NCI-H128 (cell line): Measurements from ENCODE around the gene ERH.
"Not testable (repeated sequence)": the region's sequence is repeated elsewhere in the genome, so short reads cannot be mapped to it uniquely, and the experiment has no call there.

Experiments
- DNase-seq: peaks from one replicate; lab custom pipeline; 2025; ENCODE audit not compliant: unreplicated experiment; lab: John Stamatoyannopoulos, UW

ERH gene

GRCh38 chr14:69398053-69398817, at the start of gene ERH, which contains the start of gene SLC39A9:
Gene ERH (minus strand): TSS chr14:69398299. CDS start chr14:69398233, 66 bp downstream.
Gene SLC39A9 (plus strand): TSS chr14:69398692. CDS start chr14:69399370, 678 bp downstream.
- peak; percentile 96 for DNase-seq

- DNase-seq = no peak
Measured at GRCh38 chr14:69443296-69443805, 45.3 kb upstream of the ERH start.

DNA sequence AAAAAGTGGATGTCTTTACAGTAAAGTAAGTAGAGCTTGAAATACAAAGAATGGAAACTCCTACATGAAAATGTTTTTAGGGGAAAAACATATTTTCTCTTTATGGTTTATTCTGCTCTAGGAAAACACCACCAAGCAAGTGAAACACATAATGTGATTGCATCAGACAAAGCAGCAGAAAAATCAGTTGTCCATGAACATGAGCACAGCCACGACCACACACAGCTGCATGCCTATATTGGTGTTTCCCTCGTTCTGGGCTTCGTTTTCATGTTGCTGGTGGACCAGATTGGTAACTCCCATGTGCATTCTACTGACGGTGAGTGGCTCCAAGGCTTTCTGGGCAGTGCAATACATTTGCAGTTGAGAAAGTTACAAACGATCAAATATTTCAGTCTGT, 43.8 kb upstream of the ERH start:
- DNase-seq = no peak

DNA sequence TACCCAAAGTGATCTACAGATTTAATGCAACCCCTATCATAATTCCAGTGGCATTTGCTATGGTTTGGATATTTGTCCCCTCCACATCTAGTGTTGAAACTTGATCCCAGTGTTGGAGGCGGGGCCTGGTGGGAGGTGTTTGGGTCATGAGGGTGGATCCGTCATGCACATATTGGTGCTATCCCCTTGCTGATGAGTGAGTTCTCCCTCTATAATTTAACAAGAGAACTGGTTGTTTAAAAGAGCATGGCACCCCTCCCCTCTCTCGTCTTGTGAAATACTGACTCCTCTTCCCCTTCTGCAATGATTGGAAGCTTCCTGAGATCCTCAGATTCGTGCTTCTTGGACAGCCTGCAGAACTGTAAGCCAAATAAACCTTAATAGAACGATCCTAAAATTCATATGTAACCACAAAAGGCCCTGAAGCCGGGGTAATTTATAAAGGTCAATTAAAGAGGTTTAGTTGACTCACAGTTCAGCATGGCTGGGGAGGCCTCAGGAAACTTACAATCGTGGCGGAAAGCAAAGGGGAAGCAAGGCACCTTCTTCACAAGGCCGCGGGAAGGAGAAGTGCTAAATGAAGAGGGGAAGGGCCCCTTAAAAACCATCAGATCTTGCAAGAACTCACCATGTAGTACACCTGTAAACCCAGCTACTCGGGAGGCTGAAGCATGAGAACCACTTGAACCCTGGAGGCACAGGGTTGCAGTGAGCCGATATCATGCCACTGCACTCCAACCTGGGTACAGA, 41.6 kb upstream of the ERH start:
- DNase-seq = no peak

DNA sequence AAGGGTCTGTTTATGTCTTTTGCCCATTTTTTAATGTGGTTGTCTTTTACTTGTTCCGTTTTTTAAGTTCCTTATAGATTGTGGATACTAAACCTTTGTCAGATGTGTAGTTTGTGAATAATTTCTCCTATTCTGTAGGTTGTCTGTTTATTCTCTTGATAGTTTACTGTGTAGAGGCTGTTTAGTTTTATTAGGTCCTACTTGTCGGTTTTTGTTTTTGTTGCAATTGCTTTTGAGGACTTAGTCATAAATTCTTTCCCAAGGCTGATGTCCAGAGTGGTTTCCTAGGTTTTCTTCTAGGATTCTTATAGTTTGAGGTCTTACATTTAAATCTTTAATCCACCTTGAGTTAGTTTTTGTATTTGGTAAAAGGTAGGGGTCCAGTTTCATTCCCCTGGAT, 34.3 kb upstream of the ERH start:
- no peak for DNase-seq

- DNase-seq = no peak
Measured at GRCh38 chr14:69430306-69430939, 32.3 kb upstream of the ERH start.

DNA sequence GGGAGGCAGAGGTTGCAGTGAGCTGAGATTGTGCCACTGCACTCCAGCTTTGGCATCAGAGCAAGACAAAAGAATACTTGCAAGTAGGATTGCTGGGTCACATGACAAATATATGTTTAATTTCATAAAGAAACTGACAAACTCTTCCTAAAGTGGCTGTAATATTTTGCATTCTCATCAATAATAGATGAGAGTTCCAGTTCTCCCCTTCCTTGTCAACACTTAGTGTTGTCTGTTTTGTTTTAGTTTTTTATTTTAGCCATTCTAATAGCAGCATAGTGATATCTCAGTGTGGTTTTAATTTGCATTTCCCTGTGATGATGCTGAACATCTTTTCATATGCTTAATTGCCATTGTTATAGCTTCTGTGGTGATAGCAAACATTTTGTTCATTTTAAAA, 31.5 kb upstream of the ERH start:
- DNase-seq = no peak

- DNase-seq = no peak
Measured at GRCh38 chr14:69428289-69428998, 30.3 kb upstream of the ERH start.

DNA sequence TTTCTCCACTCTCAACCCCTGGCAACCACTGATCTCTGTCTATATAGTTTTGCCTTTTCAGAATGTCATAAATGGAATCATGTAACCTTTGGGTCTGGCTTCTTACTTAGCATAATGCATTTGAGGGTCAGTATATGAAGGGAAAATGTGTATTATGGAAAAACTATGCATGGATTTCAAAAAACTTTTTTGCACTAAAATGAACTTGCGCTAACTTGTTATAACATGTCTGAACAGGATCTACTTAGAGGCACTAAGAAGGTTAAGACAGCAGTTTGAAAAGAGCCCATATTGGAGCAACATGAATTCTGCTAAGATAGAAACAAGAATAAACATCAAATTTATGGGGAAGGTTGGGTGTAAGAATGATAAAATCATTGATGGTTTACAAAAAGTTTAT, 29.5 kb upstream of the ERH start:
- no peak for DNase-seq

GRCh38 chr14:69424149-69424923, 26.2 kb upstream of the ERH start:
- DNase-seq = no peak

DNA sequence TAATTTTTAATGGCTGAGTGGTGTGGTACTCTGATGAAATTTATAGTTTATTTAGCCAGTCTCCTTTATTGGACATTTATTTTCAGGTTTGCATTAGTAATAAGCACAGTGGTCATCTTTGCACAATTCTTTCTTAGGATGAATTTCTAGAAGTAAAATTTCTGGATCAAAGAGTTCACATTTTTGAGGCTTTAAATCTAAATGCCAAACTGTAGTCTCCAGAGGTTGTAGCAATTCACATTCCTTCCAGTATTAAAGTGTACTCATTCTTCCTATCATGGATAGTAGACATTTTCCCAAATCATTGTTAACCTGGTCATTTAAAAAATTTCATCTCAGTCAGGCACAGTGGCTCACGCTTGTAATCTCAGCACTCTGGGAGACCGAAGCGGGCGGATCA, 25.2 kb upstream of the ERH start:
- no peak for DNase-seq

GRCh38 chr14:69416087-69416486, 18.0 kb upstream of the ERH start:
- not testable (repeated sequence) for DNase-seq

GRCh38 chr14:69413483-69413882, 15.4 kb upstream of the ERH start:
- DNase-seq = no peak

DNA sequence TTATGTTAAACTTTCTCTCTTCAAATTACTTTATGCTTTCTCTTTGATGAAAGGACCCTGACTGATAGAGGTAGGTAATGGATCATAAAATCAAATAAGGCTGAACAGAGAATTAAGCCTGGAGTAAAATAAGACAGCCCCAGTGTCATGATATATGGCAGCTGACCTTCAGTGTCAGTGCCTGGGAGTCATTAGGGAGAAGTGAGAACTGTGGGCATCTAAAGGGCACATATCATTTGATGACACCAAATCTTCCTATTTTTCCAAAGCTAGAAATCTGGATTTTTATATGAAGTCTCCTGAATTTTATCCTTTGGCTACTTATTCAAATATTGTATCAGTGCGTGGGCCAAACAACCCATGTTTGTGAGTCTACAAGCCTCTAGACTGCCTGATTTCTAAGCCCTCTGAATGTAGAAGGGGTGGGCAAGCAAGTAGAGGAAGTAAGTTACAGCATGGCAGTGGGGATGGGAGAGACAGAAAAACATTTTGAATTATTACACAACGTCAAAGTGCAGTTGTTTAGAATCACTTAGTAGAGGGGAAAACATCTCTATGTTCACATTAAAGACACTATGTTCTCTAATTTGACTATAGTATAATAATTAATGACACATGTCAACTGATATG, 10.3 kb upstream of the ERH start:
- no peak for DNase-seq

- no peak for DNase-seq
Measured at GRCh38 chr14:69405762-69406161, 7.7 kb upstream of the ERH start.

DNA sequence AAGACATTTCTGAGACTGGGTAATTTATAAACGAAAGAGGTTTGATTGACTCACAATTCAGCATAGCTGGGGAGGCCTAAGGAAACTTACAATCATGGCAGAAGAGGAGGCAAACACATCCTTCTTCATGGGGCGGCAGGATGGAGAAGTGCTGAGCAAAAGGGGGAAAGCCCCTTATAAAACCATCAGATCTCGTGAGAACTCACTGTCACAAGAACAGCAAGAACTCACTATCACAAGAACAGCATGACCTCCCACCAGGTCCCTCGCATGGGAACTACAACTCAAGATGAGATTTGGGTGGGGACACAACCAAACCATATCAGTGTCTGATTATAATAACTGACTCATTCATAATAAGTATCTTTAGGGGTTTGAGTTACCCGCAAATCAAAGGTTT, 6.8 kb upstream of the ERH start:
- no peak for DNase-seq

DNA sequence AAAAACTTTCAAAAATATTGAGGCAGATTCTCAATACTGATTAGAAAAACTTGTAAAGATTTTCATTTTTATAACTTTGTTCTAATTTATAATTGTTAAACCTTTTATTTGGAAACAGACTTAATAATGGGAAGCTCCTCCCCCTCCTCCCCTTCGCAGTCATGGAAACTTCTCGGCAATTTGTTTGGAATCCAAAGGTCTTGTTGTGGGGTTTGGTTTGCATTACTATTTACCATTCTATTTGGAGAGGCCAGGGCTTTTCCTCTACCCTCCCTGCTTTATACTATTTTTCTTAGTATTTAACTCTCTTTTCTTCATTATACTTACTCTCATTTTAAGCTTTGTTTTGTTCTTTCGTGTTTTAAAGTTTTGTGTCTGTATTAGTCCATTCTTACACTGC, 6.4 kb upstream of the ERH start:
- no peak for DNase-seq

- DNase-seq = no peak
Measured at GRCh38 chr14:69401841-69402240, 3.7 kb upstream of the ERH start.

- DNase-seq = no peak
Measured at GRCh38 chr14:69400154-69400553, 2.1 kb upstream of the ERH start.

DNA sequence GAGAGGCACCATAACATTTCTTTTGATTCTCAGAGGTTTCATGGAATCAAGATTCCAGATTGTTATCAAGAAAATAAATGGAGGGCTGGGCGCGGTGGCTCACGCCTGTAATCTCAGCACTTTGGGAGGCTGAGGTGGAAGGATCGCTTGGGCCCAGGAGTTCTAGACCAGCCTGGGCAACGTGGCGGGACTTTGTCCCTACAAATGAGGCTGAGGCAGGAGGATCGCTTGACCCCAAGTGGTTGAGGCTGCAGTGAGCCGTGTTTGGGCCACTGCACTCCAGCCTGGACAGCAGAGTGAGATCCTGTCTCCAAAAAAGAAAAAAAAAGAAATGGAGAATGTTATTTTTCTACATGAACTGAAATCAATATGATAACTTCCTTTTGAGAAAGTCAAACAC, 1.7 kb upstream of the ERH start:
- no peak for DNase-seq
